ENCODE data around the gene ARHGAP26.

Gene ARHGAP26

DNA sequence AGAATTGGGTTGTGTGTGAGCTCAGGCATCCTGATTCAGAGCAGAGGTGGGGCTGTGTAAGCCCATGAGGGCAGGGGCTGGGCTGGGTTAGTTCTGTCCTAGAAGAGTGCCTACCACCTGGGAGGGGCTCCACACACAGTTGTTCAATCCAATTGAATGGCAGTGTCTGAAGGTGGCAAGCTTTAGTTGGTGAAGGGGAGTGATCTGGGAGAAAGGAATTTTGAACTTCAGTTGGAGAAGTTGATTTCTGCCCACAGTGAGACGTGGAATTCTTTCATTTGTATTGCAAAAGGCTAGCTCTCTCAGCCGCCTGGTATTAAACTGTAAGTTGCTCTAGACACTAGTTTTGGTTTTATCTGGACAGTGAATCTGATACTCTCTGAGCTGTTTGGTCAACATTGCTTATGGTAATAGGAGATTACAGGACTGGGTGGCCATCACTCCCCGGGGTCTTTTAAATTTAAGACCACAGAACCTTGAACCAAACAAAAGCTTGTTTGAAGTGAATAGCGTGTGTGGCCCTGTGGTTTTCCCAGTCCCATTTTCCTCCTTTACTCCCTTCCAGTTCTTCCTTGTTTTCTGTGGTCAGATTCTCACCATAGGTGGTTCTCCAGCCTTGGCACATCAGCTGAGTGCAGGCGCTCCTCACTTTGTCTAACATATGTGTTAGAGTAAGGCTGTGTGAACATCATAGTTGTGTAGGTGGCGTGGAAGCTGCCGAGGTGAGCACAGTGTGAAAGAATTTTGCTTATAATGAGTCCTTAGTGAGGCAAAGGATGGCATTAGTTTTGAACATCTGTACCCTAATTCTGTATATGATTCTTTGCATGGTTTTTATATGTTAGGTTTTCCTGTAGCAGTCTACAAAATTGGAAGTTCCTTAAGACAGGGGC, 78.0 kb downstream of the ARHGAP26 start:
- ATAC-seq = no peak
- no peak for DNase-seq

DNA sequence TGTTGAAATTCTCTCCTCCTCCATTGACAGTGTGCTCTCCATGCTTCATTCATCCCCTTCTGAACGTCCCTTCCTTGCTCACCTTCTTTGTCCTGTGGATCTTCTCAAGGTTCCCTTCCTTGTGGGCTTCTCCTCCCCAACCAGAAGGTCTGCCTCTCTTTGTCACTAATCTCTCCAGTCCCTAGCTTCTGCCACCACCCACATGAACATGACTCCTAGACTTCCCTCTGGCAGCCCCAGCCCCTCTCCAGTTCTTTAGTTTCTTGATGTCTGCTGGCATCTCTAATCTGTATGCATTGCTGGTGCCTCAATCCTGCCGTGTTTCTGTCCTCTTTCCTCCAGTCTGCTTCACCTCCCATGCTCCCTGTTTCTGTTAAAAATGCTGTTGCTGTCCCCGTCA, 79.3 kb downstream of the ARHGAP26 start:
- DNase-seq = no peak
- ATAC-seq = no peak

DNA sequence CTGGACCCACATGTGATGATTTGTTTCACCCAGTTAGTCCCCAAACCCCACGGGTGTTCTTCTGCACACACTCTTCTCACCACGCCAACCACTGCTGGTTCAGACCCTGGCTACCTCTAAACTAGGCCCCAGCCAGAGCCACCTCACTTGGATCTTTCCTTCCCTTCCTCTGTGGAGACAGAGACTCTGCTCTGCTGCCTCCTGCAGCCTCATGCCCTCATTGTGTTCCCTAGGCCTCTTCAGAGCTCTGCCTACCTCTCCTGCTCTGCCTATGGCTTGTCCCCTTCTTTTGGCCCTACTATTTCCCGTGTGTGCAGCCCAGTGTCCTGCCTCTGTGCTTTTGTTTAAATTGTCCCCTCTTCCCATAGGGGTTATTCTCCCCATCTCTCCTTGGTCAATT, 79.7 kb downstream of the ARHGAP26 start:
- no peak for DNase-seq
- ATAC-seq = no peak

DNA sequence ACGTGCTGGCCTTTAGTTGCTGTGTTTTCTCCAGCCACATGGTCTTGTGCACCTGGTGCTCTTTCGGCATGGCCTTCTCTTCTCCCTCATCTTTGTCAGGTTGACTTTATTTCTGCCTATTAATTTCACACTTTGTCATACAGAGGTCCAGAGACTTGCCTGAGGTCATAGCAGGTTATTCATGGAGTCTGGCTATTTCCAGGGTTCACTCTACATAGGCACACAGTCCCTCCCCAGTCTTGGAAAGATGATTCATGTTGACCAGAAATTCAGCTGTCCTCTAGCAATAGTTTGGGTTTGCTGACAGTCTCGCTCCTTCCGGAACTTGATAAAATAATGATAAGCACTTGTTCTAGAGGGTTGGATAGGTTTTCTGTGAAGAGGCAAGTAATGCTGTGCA, 81.6 kb downstream of the ARHGAP26 start:
- DNase-seq = no peak

DNA sequence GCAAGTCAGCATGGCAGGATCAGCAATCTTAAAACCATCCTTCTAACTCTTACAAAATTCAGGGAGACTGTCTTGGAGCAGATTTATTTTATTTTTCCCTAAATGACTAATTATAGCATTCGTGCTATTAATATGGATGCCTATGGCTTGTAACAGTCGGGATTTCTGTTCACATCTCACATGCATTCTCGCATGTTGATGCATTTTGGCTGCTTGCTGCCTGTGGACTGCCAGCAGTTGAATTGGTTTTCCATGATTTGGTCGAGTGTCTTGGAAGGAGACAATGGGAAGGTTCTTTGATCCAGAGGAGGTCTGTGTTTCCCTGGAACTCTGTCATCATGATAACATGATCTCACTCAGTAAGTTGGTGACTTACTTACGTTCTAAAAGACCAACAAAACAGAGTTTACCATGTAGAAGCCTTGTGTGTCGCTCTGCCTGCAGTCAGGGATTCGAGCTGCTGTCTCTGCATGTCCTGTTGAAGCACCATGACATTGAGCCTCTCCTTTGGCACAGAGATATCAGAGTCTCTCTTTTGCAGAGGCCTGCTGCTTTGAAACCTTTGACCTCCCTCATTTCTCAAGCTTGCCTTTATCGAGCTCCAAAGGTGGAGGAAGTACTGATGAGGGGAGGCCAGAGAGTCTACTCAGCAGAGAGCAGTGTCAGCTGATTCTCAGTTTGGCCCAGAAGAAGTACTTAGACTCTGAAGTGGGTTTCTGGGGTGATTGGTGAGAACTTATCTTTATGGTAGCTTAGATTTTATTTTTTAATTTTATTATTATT, 82.4 kb downstream of the ARHGAP26 start:
- DNase-seq = no peak
- ATAC-seq = no peak

More for the DNA sequence above, 81.6 kb downstream of the ARHGAP26 start:
- no peak for ATAC-seq

DNA sequence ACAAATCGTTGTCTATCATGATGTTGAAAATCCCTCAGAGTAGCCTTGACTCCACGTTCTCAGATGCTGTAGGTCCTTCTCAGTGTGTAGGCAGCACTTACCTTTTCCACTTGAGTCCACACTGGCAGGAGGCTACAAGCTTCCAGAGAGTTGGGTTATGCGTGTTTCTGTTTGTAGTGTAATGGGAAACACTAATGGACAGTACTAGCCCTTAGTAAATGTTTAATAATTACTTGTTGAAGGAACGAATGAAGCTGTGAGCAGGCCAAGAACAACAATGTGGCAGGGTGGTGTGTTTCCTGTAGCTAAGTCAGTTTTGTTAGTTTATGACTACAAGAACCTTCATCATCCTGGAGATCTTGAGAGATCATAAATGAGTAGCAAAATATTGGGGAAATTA, 83.5 kb downstream of the ARHGAP26 start:
- ATAC-seq (no peak), DNase-seq (no peak)

DNA sequence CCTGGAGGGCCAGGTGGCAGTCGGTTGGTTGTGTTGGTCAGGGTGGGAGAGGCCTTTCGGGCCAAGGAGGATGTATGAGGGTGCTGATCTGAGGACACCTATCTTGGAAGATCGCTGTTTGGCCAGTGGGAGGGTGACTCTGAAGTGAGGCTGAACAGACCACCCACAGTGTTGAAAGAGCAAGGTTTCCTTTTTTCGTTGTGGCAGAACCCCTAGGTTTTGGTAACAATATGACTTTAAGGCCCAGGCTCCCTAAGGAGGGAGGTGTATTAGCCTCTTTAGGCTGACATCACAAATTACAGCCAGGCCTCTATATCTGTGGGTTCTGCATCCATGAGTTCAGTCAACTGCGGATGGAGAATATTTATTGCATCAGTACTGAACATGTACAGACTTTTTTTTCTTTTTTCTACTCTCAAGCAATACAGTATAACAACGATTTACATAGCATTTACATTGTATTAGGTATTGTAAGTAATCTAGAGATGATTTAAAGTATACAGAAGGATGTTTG, 86.1 kb downstream of the ARHGAP26 start:
- no peak for ATAC-seq
- no peak for DNase-seq

DNA sequence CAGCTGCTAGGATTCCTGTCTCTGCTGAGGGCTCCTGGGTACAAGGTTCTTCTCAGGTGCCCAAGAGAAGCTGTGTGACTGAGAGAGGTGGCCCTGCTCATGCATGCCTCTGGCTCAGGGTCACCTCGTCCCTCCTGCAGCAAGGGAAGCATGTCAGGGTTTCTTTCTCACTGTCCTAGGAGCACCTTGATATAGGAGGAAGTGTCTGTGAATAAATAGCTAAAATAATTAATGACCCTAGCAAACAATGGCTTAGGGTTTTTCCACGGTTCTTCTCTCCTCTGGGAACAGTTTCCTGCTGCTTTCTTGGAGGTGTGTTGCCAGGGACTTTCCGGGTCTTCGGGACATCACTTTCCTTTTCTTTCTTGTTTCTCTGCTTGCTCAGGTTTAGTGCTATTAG, 87.2 kb downstream of the ARHGAP26 start:
- no peak for ATAC-seq
- no peak for DNase-seq

DNA sequence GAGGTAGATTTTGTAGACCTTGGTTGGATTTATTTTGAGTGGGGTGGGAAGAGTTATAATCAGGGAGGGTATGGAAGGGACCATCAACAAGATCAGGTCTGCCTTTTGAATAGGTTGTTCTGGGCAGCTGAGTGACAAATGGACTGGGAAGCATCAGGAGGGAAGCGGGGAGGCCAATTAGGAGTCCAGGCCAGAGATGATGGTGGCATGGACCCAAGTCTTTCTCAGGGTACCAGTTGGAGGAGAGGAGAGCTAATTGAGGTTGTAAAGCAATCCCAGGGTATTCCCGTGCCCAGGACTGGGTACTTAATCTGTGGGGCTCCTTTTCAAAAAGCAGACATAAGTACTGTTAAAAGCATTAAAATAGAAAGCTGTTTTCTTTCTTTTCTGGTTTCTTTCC, 88.9 kb downstream of the ARHGAP26 start:
- ATAC-seq = no peak
- no peak for DNase-seq

DNA sequence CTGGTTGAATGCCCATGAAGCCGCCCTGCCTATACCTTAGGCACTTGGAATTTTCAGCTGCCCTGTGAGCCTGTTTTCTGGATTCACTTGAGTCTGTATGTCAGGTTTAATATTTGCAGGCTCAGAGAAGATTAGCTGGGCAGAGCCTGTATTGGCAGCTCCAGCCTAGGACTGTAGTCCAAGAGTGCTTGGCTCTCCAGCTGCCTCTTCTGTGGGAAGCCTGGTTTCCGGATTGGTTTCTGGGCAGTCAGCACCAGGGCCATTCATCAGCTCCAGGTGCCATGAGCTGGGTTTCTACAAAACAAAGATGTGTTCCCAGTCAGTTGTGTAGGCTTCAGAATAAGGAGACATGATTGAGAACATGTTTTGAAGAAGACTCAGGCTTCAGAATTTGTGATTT, 90.1 kb downstream of the ARHGAP26 start:
- no peak for ATAC-seq

DNA sequence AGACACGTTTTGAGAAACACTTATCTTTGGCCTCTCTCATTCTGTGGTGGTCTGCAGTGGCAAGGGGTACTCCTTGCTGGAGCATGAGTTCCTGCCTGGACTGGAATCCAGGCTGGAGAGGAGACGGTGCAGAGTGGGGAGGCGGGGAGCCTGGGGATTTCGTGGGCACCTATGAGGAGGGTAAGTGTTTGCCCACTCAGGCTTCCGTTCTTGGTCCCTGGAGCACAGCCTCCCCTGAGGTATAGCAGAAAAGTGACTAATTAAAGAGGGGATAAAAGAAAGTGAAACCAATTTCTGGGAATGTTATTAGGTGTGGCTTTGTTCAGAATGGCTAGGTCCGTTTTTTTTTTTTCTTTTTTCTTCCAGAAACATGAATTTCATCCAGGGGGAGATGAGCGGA, 90.8 kb downstream of the ARHGAP26 start:
- DNase-seq = no peak
- no peak for ATAC-seq

More for the DNA sequence above, 90.1 kb downstream of the ARHGAP26 start:
- no peak for DNase-seq

DNA sequence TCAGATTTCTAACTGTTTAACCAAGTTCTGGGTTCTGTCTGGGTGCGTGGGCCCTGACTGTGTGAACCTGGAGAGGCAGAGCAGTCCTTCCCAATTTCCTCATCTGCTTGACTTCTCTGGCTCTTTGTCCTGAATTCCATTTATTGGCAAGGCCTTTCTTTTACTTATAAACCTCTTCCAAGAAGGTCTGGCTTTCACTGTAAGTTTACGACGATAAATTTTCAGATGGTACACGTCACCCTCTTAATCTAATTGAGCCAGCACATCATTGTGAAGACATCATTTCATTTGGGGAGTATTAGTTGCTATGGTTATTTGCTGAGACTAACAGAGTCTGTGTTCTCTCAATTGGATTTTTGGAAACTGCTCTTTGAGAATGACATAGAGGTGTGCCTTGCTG, 92.4 kb downstream of the ARHGAP26 start:
- ATAC-seq (no peak), DNase-seq (no peak)

DNA sequence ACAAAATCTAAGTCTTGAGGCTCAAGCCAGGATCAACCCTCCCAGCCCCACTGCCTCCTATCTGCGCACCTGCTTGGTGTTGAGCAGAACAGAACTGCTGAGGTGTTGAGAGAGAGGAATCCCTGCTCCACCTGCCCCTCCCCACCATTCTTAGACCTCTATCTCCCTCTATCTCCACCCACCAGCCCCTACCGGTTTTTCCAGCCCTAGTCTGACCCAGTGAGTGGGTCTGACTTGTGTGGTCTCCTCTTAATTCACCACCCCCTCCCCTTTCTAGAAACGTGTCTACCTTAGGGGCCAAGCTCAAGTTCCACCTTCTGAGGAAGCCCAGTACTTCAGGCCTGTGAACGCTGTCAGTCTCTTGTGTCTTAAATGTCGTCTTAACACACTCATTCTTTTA, 93.7 kb downstream of the ARHGAP26 start:
- ATAC-seq = no peak
- no peak for DNase-seq

DNA sequence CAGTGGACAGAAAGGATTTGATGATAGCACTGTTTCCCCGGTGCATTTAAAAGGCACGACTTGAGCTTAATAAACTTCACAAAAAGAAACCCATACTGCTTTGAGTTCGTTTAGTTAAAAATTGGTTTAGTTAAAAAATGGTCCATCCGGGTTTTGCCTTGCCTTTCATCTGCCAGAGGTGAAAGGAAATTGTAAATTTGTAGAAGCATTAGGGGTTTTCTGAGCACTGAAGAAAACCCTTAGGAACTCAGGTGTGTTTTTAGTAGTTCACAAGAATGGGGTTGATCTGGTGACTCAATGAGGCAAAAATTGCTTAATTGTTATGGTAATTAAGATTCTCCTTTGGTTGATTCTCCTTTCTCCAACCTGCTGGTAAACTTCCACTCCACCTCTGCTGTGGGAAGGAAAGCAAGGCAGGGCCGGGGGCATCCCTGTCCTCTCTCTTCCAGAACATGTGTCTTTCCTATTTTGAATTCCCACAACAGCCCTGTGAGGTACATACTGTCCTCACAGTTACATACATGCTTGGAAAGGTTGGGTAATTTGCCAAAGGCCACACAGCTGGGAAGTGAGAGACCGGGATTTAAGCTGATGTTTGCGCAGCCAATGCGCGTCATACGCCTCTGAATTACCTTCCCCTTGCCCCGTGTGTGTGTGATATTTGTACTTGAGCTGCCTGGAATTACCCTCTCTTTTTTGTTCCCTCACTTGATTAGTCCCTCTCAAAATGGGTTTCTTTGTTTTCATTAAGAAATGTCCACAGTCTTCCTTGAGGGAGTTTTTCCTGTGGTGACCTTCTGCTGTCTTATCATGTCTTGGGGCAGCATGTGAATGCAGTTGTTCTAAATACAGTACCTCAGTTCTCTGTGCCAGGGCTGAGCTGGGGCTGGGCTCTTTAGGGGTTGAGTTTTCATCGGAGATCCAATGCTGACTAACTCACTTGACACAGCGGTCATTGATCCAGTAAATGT, 94.4 kb downstream of the ARHGAP26 start:
- DNase-seq (no peak), ATAC-seq (no peak)

DNA sequence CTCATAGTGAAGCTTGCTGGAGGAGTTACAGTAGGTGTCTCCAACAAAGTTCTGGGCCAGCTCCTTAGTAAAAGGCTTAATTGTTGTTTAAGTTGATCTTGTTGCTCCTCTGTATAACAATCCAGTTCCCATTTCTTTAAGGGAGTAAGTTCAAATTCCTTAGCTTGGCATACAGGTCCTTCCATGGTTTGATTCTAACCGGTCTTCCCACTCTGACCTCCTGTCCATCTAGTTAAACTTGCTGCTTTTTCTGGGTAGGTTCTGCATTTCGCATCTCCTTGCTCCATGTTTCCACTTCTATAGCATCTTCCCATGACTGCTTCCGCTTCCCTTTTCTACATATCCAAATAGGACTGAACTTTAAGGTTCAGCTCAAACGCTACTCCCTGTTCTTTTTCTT, 95.5 kb downstream of the ARHGAP26 start:
- DNase-seq = no peak
- no peak for ATAC-seq

DNA sequence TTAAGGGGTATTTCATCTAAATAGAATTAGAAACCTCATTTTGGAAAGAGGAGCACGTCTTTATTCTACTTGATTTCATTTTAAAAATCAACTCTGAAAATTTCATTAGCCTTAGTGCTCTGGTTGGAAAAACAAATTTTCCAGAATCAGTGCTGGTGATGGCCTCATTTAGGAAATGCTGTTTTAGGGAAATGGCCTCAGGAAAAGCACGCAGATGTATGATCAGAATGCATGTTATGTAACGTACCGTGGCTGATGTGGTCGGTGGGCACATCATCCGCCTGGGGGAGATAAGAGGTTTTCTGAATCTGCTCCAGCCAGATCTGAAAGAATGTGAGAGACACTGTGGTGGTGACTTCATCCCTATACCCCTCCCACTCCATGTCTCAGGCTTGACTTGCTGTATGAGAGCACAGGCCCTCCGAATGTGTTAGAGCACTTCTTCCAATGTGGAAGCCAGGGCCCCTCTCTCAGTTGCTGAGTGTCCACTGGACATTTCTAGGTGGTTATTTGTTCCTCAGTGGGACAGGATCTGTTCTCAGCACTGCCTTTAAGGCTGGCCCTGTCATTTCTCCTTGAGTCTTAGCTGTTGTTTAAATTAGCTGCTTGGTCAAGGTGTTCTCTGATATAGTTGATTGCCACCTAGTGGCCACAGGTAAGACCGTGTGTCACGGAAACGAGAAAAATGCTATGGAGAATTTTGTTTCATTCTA, 96.5 kb downstream of the ARHGAP26 start:
- ATAC-seq (peak; percentile 88), DNase-seq (peak; percentile 29)

DNA sequence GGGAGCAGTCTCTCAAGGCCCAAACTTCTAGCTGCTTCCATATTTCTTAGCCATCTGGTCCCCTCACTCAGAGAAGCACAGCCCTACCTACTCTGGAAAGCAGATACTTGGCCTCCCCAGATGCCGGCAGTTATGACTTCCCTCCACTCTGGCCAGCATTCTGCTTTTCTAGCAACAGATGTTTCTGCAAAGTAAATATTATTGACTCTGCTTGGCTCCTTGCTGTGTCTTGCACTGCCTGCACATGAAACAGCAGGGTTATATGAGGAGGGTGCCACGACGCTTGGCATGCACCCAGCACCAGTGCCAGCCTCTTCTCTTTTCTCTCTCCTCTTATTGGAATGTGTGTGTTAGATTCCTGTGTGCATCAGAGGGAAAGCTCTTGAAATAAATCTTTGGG, 99.7 kb downstream of the ARHGAP26 start:
- ATAC-seq (no peak), DNase-seq (no peak)

DNA sequence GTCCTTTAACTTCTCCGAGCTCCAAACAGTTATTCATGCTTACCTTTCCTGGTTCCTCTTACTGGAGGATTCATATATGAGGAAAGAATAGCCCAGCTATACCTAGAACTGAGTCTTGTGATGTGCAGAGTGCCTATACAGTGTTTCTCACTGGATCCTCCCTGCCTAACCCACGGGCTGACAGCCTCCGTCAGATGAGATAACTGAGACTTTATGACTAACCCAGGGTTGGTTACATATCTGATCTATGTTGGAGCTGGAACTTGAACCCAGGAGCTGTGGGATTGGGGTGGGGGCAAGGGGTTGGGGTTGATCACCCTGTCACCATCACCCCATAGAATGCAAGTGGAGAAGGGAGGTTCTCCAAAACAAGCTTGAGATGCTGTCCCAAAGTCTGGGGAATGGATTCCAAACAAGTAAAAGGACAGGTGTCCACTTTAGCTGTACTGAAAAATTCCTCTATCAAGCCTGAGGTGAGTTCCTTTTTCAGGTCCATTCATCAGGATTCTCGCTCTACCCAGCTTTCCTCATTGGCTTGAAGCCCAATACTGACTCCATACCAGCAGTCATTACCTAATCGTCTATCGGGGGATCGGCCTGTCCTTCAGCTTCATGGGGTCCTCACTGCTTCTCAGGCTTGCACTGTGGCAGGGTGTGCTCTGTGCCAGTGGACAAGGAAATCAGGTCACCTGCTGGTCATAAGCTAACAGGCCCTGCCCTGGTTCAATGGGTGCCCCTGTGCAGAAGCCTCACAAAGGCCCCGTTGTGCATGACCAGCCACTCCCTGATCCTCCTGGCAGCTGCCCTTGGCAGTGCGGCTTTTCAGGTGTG, 100.6 kb downstream of the ARHGAP26 start:
- no peak for ATAC-seq
- no peak for DNase-seq

DNA sequence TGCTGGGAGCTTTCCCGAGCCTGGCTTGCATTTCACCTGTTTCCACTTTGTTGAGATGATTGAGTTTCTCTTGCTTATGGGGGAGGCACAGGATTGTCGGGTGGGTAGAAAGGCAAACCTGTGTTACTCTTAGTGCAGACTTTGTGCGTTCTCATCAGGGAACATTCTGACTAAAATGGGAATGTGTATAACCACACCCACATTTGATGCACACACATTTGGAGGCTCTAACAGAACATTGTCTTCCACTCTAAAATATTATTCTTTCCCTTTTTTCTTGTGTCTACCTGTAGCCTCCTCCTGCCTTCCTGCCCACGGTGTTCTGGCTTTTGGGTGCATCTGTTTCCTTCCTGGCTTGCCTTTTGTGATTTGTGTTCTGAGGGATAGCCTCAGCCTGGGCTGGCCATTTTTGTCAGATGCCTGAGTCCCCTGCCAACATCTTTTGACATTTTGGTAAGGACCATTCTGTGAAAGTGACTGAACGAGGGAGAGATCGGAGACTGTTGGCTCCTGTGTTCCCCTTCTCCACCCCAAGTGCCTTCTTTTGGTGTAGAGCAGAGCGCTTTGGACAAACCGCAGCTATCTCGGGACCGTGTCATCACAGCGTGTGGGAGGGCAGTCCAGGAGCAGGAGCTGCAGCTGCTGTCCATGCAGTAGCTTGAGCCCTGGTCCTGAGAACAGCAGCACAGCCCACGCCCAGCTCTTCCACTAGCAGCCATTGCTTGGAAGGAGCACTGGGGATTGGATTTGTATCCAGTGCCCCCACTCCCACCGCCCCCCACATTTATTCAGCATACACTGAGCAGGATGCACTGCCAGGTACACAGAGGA, 101.4 kb downstream of the ARHGAP26 start:
- DNase-seq (no peak), ATAC-seq (no peak)

DNA sequence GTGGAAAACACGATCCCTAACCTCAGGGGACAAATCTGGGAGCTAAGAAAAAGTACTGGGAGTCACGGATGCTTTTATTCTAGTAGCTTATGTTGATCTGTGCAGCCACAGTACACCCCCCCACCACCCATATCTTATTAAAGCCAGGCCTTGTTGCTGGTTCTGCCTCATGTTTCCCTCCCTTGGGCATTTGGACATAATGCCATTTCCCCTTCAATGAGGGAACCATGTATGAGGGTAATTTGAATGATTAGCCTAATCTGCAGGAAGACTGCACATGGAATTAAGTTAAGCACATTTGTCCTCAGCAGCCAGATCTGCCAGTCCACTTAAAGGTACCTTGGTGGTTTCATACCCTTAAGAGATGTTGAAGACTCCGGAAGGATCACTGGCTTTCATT, 102.0 kb downstream of the ARHGAP26 start:
- ATAC-seq = no peak
- DNase-seq = no peak

All from stimulated activated naive CD8-positive, alpha-beta T cell treated with anti-CD3 and anti-CD28 coated beads, Interleukin-15, Interleukin-2, amounts not matched to agents 100 U/mL and 50 U/mL, for 24 hours (primary cell).